ENCODE data around the gene PRKAA2.

PRKAA2 gene

DNA sequence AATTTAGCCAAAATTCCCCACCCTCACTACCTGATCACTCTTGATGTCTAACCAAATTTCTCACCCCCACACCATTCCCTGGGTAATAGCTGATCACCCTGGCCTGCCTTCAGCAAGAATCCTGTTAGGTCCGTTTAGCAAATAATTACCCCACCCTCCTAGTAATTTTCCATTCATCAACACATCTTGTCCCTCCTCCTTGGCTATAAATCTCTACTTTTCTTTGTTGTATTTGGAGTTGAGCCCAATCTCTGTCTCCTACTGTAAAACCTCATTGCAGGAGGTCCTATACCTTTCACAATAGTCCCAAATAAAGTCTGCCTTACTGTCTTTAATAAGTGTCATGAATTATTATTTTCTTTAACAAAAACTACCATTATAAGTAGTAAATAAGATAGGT lies 6.9 kb upstream of the PRKAA2 start:
- Histone ChIP-seq H3K27ac (ENCODE audit: extremely low read depth, low read depth, low read length) (no peak overlapping the region), H3K4me1 (ENCODE audit: control insufficient read depth, insufficient read depth, low read length) (peaks cover 9% of the 10 kb centered on the region; the same call in 1 of the 2 replicates), H3K9me3 (ENCODE audit: control insufficient read depth, insufficient read depth, low read depth, low read length) (no peaks in the 10 kb centered on the region), H3K36me3 (ENCODE audit: control insufficient read depth in 2 of 2, insufficient read depth in 1 of 2, low read length in 2 of 2) (no peaks in the 10 kb centered on the region), H3K4me3 (ENCODE audit: low read depth, low read length) (no peak overlapping the region)
- ChIA-PET CTCF (interaction anchor here (0.6 kb wide), 1 partner anchor 959 kb away, joined by 3 read pairs; no protein-coding TSS in a partner anchor), POLR2A (no interaction called here)
- peak; percentile 54; the same call in 1 of the 2 replicates for TF ChIP-seq SP7 (tag by site-specific recombination; IDR thresholded peaks at IDR 0.05)
- TF ChIP-seq KLF16 (tag by site-specific recombination; IDR thresholded peaks at IDR 0.05), result peak; percentile 58; the same call in 1 of the 2 replicates
- TF ChIP-seq GLIS1 (tag by site-specific recombination; IDR thresholded peaks at IDR 0.05), result peak; percentile 83
- peak; percentile 52; the same call in 1 of the 2 replicates for TF ChIP-seq ZNF610 (tag by site-specific recombination; IDR thresholded peaks at IDR 0.05; ENCODE audit: borderline replicate concordance)
- 0 out of 2 replicates have a peak, but pooled peaks have one; percentile 21 for TF ChIP-seq IKZF3 (tag by site-specific recombination; IDR thresholded peaks at IDR 0.05)
- TF ChIP-seq, protein P1, sequence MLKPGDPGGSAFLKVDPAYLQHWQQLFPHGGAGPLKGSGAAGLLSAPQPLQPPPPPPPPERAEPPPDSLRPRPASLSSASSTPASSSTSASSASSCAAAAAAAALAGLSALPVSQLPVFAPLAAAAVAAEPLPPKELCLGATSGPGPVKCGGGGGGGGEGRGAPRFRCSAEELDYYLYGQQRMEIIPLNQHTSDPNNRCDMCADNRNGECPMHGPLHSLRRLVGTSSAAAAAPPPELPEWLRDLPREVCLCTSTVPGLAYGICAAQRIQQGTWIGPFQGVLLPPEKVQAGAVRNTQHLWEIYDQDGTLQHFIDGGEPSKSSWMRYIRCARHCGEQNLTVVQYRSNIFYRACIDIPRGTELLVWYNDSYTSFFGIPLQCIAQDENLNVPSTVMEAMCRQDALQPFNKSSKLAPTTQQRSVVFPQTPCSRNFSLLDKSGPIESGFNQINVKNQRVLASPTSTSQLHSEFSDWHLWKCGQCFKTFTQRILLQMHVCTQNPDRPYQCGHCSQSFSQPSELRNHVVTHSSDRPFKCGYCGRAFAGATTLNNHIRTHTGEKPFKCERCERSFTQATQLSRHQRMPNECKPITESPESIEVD (tag by site-specific recombination; IDR thresholded peaks at IDR 0.05), result peak; percentile 67
- TF ChIP-seq ZNF596 (tag by site-specific recombination; IDR thresholded peaks at IDR 0.05), result no peak
- peak; percentile 58; the same call in 1 of the 2 replicates for TF ChIP-seq OSR2 (tag by site-specific recombination; IDR thresholded peaks at IDR 0.05)
- no peak for TF ChIP-seq ZNF146 (tag by site-specific recombination; IDR thresholded peaks at IDR 0.05)
- peak; percentile 32; the same call in 1 of the 2 replicates for TF ChIP-seq WT1 (tag by site-specific recombination; IDR thresholded peaks at IDR 0.05)
- peak; percentile 46; the same call in 1 of the 2 replicates for TF ChIP-seq HIC1 (tag by site-specific recombination; IDR thresholded peaks at IDR 0.05)

- H3K4me1 ChIP-seq (ENCODE audit: control insufficient read depth, insufficient read depth, low read length), result peaks cover 12% of the 10 kb centered on the region; the same call in 1 of the 2 replicates
- H3K9me3 ChIP-seq (ENCODE audit: control insufficient read depth, insufficient read depth, low read depth, low read length), result no peaks in the 10 kb centered on the region
- CTCF ChIA-PET, result no interaction called here
- H3K4me3 ChIP-seq (ENCODE audit: low read depth, low read length), result no peak overlapping the region
- H3K36me3 ChIP-seq (ENCODE audit: control insufficient read depth in 2 of 2, insufficient read depth in 1 of 2, low read length in 2 of 2), result no peaks in the 10 kb centered on the region
- POLR2A ChIA-PET, result no interaction called here
- no peak overlapping the region for H3K27ac ChIP-seq (ENCODE audit: extremely low read depth, low read depth, low read length)
- TF ChIP-seq TCF7L2 (IDR thresholded peaks at IDR 0.05; ENCODE audit: borderline replicate concordance, low read depth, low read length) (peak; percentile 71; the same call in 1 of the 2 replicates), ZNF133 (tag by site-specific recombination; IDR thresholded peaks at IDR 0.05) (no peak), ZNF132 (tag by site-specific recombination; IDR thresholded peaks at IDR 0.05; ENCODE audit: borderline replicate concordance) (no peak), KLF7 (tag by site-specific recombination; IDR thresholded peaks at IDR 0.05; ENCODE audit: borderline replicate concordance) (no peak), PRDM10 (tag by site-specific recombination; IDR thresholded peaks at IDR 0.05) (no peak), ZNF426 (tag by site-specific recombination; IDR thresholded peaks at IDR 0.05) (no peak), ZNF274 (IDR thresholded peaks at IDR 0.05; ENCODE audit: low read length) (no peak), ZNF274 (tag by site-specific recombination; IDR thresholded peaks at IDR 0.05; ENCODE audit: borderline replicate concordance) (no peak), ZNF157 (tag by site-specific recombination; IDR thresholded peaks at IDR 0.05) (no peak), KLF10 (tag by site-specific recombination; IDR thresholded peaks at IDR 0.05) (peak; percentile 40; the same call in 1 of the 2 replicates), ZBTB48 (tag by site-specific recombination; IDR thresholded peaks at IDR 0.05) (no peak), YY2 (tag by site-specific recombination; IDR thresholded peaks at IDR 0.05) (no peak)
- TF ChIP-seq, protein P2, sequence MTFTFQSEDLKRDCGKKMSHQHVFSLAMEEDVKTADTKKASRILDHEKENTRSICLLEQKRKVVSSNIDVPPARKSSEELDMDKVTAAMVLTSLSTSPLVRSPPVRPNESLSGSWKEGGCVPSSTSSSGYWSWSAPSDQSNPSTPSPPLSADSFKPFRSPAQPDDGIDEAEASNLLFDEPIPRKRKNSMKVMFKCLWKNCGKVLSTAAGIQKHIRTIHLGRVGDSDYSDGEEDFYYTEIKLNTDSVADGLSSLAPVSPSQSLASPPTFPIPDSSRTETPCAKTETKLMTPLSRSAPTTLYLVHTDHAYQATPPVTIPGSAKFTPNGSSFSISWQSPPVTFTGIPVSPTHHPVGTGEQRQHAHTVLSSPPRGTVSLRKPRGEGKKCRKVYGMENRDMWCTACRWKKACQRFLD (tag by site-specific recombination; IDR thresholded peaks at IDR 0.05), result no peak
- TF ChIP-seq, protein P3, sequence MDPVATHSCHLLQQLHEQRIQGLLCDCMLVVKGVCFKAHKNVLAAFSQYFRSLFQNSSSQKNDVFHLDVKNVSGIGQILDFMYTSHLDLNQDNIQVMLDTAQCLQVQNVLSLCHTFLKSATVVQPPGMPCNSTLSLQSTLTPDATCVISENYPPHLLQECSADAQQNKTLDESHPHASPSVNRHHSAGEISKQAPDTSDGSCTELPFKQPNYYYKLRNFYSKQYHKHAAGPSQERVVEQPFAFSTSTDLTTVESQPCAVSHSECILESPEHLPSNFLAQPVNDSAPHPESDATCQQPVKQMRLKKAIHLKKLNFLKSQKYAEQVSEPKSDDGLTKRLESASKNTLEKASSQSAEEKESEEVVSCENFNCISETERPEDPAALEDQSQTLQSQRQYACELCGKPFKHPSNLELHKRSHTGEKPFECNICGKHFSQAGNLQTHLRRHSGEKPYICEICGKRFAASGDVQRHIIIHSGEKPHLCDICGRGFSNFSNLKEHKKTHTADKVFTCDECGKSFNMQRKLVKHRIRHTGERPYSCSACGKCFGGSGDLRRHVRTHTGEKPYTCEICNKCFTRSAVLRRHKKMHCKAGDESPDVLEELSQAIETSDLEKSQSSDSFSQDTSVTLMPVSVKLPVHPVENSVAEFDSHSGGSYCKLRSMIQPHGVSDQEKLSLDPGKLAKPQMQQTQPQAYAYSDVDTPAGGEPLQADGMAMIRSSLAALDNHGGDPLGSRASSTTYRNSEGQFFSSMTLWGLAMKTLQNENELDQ (tag by site-specific recombination; IDR thresholded peaks at IDR 0.05; ENCODE audit: low read depth), result no peak
Observed at GRCh38 chr1:56639211-56639610, 5.9 kb upstream of the PRKAA2 start.
